HG03565 (cell line): ENCODE data around the gene PACS1.
"Not testable (repeated sequence)": the region's sequence is repeated elsewhere in the genome, so short reads cannot be mapped to it uniquely, and the experiment has no call there.

ENCODE experiments used
- ATAC-seq: cut with Tn5 transposase; IDR thresholded peaks from one replicate; pipeline ENCODE4 v1.9.1; 2021; ENCODE audit warnings: mild to moderate bottlenecking, moderate library complexity; ENCODE audit not compliant: unreplicated experiment

The PACS1 gene

DNA sequence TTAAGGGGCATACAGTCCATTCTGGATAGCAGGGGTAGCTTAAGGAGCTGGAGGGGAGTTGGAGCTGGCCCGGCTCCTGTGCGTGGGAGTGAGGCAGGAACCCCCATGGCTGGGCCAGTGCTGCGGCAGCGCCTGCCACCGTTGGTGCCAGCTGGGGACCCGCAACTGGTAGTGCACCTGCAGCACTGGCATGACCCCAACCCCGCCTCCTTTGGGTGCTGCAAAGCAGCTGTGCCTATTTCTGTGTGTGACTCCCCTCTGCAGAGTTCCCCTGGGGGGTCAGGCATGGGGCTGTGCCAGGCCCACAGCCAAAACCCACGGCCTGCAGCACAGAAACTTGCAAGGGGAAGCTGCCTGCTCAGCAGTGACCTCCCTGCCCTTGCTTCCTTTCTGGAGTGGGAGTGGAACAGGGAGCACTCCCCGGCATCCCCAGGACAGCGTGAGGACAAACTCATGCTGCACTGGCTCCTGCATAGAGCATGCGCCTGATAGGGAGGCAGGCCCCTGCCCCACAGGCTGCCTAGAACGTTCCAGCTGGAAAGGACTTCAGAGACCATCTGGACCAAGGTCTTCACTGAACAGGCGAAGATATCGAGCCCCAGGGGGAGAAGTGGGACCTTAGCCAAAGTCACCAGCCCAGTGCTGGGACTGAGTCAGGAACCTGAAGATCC, 172.2 kb downstream of the PACS1 start:
- ATAC-seq = no peak

DNA sequence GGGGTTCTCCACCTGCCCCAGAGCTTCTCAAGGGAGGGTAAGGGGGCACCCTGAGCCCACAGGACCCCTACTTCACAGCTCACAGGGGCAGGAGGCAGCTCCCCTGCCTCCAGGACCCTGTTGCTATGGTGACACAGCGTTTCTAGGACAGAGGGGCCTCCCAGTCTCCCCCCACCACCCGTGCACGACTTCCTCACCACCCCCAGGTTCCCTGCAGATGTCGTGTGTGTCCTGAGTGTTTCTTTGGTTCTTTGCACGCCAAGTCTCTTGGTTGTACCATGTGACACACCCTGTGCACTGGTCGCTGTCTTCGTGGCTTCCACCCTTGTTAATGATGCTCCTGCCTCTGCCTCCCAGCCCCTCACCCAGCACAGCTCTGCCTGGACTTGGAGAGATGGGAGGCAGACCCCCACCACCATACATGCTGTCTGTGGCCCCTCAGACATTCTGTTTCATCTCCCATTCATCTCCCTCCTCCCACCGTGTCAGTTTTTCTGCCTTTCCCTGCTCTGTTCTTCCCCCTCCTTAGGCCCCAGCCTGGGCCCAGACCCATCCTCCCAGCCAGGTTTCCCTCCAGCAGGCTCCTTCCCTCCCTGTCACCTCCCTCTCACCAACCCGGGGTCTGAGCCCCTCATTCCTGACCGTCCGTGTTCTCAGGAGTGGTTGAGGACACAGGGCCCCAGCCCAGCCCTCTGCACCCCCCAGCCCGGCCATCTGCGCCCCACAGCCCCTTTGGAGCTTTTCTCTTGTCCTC, 173.9 kb downstream of the PACS1 start:
- no peak for ATAC-seq

DNA sequence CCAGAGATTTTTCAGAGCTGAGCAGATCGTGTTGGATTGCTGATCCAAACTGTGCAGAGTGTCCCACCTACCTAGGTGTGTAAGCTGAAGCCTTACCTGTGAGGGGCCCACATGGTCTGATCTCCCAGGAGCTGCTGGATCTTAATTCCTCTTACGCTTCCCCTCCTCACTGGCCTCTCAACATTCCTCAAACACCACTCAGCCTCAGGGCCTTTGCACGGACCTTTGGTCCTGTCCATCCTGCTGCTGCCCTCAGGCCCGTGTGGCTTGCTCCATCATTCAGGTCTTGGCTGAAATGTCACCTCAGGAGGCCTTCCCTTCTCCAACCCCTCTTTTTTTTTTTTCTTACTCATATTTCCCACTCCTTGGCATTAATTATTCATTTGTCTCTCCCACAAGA, 177.2 kb downstream of the PACS1 start:
- ATAC-seq = no peak

DNA sequence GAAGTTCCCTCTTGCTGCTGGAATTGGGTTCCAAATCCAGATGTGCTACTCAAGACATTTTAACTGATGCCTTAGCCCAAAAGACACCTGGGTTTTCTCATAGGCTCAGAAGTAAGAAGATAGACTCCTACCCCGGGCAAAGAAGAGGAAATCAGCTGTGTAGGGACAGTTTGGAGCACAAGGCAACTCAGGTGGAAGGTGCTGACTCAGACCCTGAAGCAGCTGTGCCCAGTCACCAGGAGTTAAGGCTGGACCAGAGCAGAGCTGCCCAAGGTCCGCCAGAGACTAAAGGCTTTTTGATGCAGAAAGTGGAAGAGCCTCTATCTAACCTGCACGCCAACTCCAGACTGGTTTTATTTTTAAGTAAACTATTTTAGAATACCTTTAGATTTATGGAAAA, 177.7 kb downstream of the PACS1 start:
- no peak for ATAC-seq

DNA sequence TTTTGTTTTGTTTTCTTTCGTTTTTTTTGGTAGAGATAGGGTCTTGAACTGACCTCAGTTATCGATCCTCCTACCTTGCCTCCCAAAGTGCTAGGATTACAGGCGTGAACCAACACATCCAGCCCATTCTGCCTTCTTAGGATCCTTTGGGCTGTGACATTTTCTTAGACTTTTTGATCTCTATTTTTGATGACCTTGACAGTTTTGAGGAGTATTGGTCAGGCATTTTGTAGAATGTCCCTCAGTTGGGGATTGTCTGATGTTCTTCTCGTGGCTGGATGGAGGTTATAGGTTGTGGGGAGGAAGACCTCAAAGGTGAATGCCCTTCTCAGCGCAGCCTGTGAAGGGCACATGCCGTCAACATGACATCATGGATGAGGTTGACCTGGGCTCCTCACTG, 178.8 kb downstream of the PACS1 start:
- ATAC-seq = no peak

DNA sequence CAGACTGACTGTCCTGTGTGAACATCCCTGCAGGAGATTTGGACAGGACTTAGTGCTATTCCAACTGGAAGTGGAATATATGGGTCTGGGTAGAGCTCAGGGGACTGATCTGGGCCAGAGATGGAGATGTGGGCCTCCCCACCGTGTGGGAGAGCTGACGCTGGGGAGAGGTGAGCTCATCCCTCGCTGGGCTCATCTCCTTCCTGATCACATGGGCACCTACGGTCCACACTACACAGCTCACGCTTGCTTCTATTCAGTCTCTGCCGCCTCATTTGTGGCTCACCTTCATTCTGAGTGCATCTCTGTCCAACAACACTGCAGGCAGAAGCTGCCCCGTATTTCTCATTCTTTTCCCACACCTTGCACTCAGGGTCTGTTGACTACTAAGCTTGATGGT, 181.7 kb downstream of the PACS1 start:
- no peak for ATAC-seq

DNA sequence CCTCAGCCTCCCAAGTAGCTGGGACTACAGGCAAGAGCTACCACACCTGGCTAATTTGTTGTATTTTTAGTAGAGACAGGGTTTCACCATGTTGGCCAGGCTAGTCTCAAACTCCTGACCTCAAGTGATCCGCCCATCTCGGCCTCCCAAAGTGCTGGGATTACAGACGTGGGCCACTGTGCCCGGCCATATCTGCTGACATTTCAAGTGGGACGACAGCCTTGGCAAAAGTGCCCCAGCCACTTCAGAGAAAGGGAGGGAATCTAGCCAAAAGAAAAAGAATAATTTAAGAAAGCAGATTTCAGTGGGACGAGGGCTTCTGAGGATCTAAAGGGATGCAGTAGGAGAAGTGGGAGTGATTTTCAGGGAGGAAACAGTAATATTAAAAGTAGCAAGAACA, 183.0 kb downstream of the PACS1 start:
- not testable (repeated sequence) for ATAC-seq

DNA sequence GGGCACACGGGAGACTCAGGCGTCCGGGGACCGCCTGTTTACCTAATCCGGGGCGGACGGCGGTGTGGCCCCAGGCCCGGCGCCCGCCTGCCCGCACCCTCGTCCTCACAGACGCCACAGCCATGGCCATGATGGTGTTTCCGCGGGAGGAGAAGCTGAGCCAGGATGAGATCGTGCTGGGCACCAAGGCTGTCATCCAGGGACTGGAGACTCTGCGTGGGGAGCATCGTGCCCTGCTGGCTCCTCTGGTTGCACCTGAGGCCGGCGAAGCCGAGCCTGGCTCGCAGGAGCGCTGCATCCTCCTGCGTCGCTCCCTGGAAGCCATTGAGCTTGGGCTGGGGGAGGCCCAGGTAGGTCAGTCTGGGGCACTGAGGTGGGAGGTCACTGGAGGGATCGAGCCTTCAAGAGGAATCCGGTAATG, 188.4 kb downstream of the PACS1 start:
- ATAC-seq = no peak

DNA sequence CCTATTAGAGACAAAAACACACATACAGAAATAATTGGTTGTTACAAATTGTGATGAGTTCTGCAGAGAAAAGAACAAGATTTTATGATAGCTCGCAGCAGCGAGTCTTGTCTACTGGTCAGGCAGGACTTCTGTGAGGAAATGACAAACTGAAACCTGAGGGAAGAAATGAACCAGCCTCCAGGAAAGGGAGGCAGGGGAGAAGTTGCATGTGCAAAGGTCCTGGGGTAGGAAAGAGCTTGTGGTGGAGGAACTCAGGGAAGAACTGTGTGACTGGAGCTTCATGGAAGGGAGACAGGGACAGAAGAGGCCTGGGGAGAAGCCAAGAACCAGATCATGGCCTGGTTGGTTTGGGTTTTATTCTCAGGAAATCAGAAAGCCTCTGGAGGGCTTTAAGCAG, 189.2 kb downstream of the PACS1 start:
- no peak for ATAC-seq

DNA sequence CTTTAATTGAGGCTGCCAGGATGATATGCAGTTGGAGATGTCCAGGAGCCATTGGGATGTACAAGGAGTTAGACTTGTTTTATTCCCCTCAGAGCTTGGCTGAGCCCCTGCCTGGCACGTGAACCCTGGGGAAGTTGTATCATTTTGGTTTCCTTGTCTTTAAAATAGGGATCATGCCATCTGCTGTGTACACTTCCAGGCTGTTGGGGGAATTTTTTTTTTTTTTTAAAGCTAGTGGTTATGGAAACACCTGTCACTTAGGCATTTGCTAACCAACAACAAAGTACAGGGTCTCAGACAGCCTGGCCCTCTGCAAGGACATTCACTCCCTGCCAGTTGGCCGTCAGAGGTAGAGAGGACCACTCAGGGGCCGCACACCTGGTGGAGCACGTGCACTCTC, 189.9 kb downstream of the PACS1 start:
- ATAC-seq = no peak

DNA sequence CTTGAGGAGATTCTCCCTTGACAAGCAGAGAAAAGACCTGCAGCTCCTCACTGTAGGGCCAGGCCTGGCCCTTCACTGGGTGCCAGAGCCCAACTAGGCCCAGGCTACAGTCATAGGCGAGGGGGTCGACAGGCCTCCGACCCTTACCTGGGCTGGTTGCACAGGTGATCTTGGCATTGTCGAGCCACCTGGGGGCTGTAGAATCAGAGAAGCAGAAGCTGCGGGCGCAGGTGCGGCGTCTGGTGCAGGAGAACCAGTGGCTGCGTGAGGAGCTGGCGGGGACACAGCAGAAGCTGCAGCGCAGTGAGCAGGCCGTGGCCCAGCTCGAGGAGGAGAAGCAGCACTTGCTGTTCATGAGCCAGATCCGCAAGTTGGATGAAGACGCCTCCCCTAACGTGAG, 191.5 kb downstream of the PACS1 start:
- ATAC-seq = no peak

DNA sequence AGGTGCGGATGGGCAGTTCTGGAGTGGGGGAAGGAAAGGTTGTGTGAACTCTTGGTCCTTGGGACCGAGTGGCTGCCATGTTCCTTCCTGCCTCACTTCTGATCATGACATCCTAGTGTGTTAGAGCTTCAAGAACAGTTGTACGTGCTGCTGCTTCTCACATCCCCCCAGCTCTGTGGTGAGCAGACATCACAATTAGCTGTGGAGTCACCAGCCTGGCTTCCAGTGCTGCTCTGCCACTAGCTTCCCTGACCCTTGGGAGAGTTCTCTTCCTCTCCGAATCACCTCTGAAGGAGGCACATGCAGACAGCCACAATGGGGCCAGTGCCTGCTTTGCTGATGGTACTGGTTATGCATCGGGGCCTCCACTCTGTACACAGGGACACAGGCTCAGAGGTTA, 192.1 kb downstream of the PACS1 start:
- no peak for ATAC-seq

DNA sequence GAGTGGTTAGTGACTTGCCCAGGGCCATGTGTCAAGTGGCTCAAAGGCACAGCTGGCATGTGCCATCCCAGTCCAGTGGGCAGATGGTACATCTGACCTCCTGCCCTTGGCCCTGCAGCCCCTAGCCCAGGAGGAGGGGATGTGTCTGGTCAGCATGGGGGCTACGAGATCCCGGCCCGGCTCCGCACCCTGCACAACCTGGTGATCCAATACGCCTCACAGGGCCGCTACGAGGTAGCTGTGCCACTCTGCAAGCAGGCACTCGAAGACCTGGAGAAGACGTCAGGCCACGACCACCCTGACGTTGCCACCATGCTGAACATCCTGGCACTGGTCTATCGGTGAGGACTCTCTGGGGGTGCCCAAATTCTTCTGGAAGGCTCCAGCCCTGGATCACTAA, 192.6 kb downstream of the PACS1 start:
- no peak for ATAC-seq

DNA sequence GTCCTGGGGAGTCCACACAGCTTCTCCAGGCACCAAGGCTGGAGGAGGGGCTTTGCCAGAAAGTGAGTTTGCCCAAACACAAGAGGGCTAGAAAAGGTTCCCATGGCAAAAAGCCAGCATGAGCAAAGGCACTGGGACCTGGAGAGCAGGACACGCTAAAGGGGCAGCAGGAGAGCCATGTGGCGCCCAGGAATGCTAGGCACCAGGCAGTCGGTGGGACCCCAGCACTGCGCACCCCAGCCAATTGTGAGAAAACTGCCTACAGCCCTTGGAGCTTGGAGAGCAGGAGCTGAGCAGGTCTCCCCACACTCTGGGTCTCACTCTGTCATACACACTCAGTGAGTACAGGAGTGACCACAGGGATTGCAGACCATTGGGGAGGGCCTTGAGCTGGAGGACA, 193.2 kb downstream of the PACS1 start:
- no peak for ATAC-seq

DNA sequence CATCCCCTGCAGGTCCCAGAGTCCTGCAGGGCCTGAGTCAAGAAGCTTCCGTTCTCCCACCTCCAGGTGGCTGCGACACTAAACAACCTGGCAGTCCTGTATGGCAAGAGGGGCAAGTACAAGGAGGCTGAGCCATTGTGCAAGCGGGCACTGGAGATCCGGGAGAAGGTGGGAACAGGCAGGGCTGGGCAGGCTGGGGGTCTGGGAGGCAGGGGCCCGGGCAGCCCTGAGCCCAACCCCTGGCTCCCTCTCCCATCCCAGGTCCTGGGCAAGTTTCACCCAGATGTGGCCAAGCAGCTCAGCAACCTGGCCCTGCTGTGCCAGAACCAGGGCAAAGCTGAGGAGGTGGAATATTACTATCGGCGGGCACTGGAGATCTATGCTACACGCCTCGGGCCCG, 193.7 kb downstream of the PACS1 start:
- no peak for ATAC-seq

DNA sequence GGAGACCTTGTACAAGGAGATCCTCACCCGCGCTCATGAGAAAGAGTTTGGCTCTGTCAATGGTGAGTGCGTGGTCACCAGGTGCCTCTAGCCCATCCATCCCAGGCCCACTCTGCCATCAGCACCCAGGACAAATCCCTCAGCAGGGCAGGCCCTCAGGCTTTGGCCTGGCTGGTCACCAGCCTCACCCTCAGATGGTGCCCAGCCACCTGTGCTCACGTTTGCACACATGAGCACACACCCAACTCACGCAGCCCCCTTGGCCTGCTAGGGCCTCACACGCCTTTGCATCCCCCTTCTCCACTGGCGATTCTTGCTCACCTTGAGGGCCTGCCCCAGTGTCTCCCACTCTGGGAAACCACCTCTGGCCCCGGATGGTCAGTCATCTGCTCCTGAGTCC, 194.3 kb downstream of the PACS1 start:
- ATAC-seq = no peak

DNA sequence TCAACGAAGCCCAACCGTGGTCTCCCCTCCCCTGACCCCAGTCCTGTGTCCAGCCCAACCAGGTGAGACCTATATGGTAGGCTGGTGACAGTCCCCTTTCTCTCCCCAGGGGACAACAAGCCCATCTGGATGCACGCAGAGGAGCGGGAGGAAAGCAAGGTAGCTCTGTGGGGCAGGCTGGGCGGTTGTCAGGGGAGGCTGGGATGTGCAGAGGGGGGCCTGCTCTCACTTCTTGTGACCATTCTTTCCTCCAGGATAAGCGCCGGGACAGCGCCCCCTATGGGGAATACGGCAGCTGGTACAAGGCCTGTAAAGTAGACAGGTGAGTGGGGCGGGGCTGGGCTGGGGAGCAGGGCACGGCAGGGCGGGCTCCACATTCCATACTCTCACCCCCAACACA, 194.8 kb downstream of the PACS1 start:
- no peak for ATAC-seq

DNA sequence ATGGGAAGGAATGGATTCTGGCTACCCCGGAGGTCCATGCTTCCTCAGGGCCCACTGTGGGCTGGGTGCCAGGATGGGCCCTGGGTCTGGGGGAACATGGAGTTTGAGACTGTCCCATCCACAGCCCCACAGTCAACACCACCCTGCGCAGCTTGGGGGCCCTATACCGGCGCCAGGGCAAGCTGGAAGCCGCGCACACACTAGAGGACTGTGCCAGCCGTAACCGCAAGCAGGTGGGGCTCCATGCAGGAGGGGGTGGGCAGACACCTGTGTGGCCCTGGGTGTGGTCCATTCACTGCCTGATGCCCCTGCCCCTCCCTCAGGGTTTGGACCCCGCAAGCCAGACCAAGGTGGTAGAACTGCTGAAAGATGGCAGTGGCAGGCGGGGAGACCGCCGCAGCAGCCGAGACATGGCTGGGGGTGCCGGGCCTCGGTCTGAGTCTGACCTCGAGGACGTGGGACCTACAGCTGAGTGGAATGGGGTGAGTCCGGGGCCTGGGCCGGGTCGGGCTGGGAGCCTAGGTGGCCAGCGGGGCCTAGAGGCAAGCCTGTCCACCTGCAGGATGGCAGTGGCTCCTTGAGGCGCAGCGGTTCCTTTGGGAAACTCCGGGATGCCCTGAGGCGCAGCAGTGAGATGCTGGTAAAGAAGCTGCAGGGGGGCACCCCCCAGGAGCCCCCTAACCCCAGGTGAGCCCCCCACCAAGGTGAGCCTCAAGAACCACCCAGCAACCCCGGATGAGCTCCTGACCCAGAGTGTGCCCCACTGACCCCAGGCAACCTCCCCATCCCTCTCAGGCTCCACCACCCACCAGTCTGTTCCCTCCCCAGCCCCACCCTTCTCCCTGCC, 195.7 kb downstream of the PACS1 start:
- ATAC-seq = no peak

DNA sequence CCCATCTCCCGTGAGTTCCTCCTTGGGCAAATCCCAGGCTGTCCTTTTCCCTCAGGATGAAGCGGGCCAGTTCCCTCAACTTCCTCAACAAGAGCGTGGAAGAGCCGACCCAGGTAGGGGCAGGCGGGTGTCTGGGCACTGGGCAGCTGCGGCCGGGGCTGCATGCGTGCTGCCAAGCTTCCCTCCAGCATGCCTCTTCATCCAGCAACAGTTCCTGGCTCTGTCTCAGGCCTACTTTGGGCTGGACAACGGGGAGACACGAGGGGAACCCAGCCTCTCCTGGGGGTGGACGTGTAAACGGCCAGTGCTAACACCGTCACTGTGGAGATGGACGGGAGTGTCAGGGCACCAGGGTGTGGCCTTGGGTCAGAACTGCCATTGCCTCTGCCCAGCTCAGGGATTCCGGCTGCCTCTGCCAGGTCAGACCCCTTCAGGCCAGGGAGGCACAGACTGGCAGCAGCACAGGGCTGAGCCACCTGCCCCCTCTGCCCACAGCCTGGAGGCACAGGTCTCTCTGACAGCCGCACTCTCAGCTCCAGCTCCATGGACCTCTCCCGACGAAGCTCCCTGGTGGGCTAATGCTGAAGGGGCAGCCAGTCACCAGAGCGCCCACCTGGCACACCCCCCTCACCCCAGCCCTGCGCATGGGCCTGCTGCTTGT, 196.4 kb downstream of the PACS1 start:
- no peak for ATAC-seq

DNA sequence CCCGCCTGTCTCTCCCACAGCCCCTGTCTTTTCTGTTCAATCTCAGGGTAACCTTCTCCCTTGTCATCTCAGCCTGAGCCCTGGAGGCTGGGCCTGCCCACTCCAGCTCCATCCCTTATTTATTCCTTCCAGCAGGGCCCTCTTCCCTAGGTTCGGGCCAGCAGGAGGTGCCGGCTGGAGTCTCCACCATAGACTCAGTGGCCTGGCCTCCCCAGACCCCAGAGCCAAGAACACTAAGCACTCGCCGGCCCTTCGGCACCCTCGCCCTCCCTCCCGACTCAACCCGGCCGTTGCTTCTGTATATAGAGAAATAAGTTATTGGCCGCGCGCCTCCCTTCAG, 196.9 kb downstream of the PACS1 start:
- no peak for ATAC-seq
